GM10266 (cell line): Measurements from ENCODE around the gene CCDC85C.

Experiments used
- DNase-seq: peaks from one replicate; pipeline ENCODE4 v3.0.0; 2012; ENCODE audit errors: extremely low spot score
- CTCF ChIP-seq: IDR thresholded peaks from 2 replicates; pipeline ENCODE4 v1.5.1; 2012; ENCODE audit warnings: mild to moderate bottlenecking, low read depth; ENCODE audit not compliant: control insufficient read depth, insufficient read depth; ENCODE audit errors: missing control alignments

The CCDC85C gene

DNA sequence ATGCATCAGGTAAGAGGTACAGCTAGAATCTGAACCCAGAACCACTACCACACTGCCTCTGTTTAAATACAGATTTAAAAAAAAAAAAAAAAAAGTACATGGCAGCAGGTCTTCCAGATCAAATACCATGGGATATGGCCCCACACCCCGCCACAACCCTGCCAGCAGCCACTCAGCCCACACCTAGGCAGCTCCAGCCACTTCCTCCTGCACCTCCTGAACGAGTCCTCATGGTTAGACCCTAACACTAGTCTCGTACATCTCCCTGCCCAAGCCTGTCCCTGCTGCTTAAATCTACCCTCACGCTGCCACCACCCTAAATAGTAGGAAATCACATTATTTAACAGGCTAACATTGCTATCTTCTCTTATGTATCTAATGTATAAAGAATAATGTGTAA, 135.9 kb downstream of the CCDC85C start:
- no peak for TF ChIP-seq CTCF
- DNase-seq: no peak

GRCh38 chr14:99467336-99468078, 136.5 kb downstream of the CCDC85C start:
- no peak for DNase-seq
- TF ChIP-seq CTCF: no peak

GRCh38 chr14:99466758-99467157, 137.2 kb downstream of the CCDC85C start:
- DNase-seq: no peak
- no peak for TF ChIP-seq CTCF

- no peak for DNase-seq
- no peak for TF ChIP-seq CTCF
Measured at GRCh38 chr14:99465288-99465687, 138.7 kb downstream of the CCDC85C start.

- TF ChIP-seq CTCF: no peak
- DNase-seq: no peak
Measured at GRCh38 chr14:99463974-99464373, 140.0 kb downstream of the CCDC85C start.

- TF ChIP-seq CTCF: no peak
- no peak for DNase-seq
Measured at GRCh38 chr14:99462210-99462609, 141.8 kb downstream of the CCDC85C start.

DNA sequence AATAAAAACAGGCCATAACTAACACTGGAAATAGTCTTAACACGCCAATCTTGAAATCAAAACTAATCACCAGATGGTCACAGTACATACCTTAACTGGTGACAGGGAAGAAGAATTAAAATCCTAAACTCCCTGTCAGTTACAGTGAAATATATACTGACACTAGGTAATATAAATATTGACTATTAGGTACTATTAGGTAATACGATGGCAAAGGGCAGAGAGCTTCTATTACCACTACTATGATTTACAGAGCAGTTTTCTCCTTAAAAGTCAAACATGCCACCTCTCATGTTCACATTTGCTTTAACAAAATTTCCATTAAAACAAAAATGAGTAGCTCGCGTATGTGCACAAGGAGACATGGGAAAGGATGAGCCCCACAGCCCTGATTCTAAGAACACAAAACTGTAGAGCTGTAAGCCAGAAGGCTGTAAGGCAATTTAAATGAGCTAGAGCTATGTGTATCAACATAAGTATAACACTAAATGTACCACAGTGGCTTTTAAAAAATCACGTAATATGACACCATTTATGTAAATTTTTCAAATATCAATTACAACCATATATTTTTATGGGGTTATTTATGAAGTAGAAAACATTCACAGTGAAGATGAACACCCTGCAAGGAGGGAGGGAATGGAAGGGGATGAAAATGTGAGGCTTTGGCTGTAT, 142.5 kb downstream of the CCDC85C start:
- TF ChIP-seq CTCF: no peak
- no peak for DNase-seq
